Measurements from ENCODE around the gene HIC1. TPM values are rescaled to one million over a fixed set of nuclear protein-coding genes. Genes with fewer than 3 reads are reported as not detected.
A peak's percentile ranks its signal among the peaks of the same experiment; 100 is the strongest.

HIC1 gene
- total and polyA plus RNA-seq, 7 donors: 2.0 to 12.6 (median 4.3) TPM

DNA sequence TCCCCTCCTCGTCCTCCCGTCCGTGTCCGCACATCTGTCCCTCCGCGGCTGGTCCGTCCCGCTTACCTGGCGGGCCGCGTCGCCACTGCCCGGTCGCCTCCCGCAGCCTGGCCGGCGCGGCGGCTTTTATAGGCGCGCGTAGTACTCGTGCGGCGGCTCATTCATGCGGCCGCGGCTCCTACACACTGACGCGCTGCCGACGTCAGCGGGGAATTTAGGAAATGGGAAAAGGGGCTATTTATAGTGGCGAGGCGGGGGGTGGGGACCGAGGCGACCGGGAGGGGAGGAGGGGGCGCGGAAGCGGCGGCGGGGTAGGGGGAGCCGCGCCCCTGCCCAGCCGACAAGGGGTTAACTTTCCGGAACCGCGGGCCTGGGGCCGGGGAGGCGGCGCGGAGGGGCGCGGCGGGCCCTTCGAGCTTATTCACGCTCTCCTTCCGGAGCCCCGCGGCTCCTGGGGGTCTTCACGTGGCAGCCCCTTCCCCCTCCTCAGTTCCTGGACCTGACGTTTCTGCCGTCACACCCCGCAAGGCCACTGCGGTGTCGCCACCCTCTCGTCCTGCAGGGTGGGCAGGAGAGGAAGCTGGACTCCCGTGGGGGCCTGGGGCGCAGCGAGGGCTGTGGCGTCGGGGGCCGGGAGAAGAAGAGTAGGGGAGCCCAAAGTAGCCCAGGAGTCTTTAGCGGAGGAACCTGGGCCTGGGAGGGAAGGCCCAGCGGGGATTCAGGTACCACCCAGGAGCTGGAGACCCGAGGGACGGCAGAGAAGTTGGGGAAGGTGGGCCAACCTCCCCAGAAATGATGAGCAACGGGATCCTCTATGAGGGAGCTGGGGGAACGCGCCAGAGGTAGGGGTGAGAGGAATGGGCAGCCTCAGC is 3.6 kb upstream of the HIC1 start:
- Histone ChIP-seq H3K9me3 (no peaks in the 10 kb centered on the region), H3K4me1 (peaks cover 11% of the 10 kb centered on the region), H3K36me3 (ENCODE audit: insufficient read depth in 1 of 2, low read depth in 1 of 2) (no peaks in the 10 kb centered on the region), H3K27me3 (ENCODE audit: insufficient read depth in 3 of 3, low read length in 2 of 3) (peaks cover 0 to 34% (median 6%) of the 10 kb centered on the region in 3 donors), H3K27ac (peak overlapping the region; percentile 2), H3K4me3 (peak overlapping the region; percentile 70)
- DNase-seq: peak; percentile 26 to 59
- intact Hi-C loops (cut with DNase I): no loop called here
- 7 to 11% (median 8%) methylated on average over 63 to 81 of the region's 81 CpGs for WGBS, 3 donors
- TF ChIP-seq CTCF (IDR thresholded peaks at IDR 0.05): no peak
- ATAC-seq: no peak

GRCh38 chr17:2051933-2052559 is 2.9 kb upstream of the HIC1 start:
- H3K27me3 ChIP-seq (ENCODE audit: insufficient read depth in 3 of 3, low read length in 2 of 3): peaks cover 0 to 34% (median 6%) of the 10 kb centered on the region in 3 donors
- ATAC-seq (no peak), DNase-seq (peak; percentile 36 to 62)
- H3K36me3 ChIP-seq (ENCODE audit: insufficient read depth in 1 of 2, low read depth in 1 of 2): no peaks in the 10 kb centered on the region
- peaks cover 11% of the 10 kb centered on the region for H3K4me1 ChIP-seq
- no peaks in the 10 kb centered on the region for H3K9me3 ChIP-seq
- peak overlapping the region; percentile 2 for H3K27ac ChIP-seq
- intact Hi-C loops (cut with DNase I): no loop called here
- no peak for TF ChIP-seq CTCF (IDR thresholded peaks at IDR 0.05)
- WGBS, 3 donors: 49 to 61% (median 51%) methylated on average over 14 of the region's 14 CpGs
- no peak overlapping the region for H3K4me3 ChIP-seq

GRCh38 chr17:2053380-2054261 is 1.3 kb upstream of the HIC1 start:
- Histone ChIP-seq H3K4me3 (peak overlapping the region; percentile 74), H3K36me3 (ENCODE audit: insufficient read depth in 1 of 2, low read depth in 1 of 2) (no peaks in the 10 kb centered on the region), H3K9me3 (no peaks in the 10 kb centered on the region), H3K27me3 (ENCODE audit: insufficient read depth in 3 of 3, low read length in 2 of 3) (peaks cover 0 to 23% (median 6%) of the 10 kb centered on the region in 3 donors), H3K4me1 (peaks cover 11% of the 10 kb centered on the region), H3K27ac (peak overlapping the region; percentile 62)
- WGBS, 3 donors: 9 to 11% (median 10%) methylated on average over 66 to 84 of the region's 84 CpGs
- DNase-seq (peak; percentile 83 to 88), ATAC-seq (peak; percentile 32 to 44 (median 38))
- intact Hi-C loops (cut with DNase I): loop anchor here (1.0 to 2.0 kb wide), 3 partner anchors 191 to 229 kb away; no protein-coding TSS in a partner anchor
- TF ChIP-seq CTCF (IDR thresholded peaks at IDR 0.05): peak; percentile 60

DNA sequence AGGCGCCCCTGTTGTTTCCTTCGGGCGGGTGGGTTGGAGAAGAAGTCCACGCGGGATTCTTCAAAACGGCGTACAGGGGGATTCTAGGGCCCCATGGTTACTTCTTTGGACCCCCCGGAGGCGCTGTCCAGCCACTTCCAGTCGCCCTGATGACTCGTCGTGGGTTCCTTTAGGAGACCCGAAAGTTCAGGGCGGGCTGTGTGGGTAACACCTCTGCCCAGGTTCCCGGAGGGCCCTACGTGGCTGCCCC is 716 bp upstream of the HIC1 start:
- intact Hi-C loops (cut with DNase I): loop anchor here (1.0 to 2.0 kb wide), 3 partner anchors 191 to 229 kb away; no protein-coding TSS in a partner anchor
- Histone ChIP-seq H3K27me3 (ENCODE audit: insufficient read depth in 3 of 3, low read length in 2 of 3) (peaks cover 0 to 17% (median 6%) of the 10 kb centered on the region in 3 donors), H3K9me3 (no peaks in the 10 kb centered on the region), H3K36me3 (ENCODE audit: insufficient read depth in 1 of 2, low read depth in 1 of 2) (peaks cover 0 to 2% of the 10 kb centered on the region in 2 donors), H3K4me3 (peak overlapping the region; percentile 74), H3K4me1 (peaks cover 8% of the 10 kb centered on the region), H3K27ac (peak overlapping the region; percentile 62)
- TF ChIP-seq CTCF (IDR thresholded peaks at IDR 0.05): no peak
- ATAC-seq (no peak), DNase-seq (no peak)
- WGBS, 3 donors: 8 to 22% (median 19%) methylated on average over 16 of the region's 16 CpGs
